A549 (cell line): ENCODE measurements around the gene RGS6. TPM values are rescaled to one million over a fixed set of nuclear protein-coding genes. Genes with fewer than 3 reads are reported as not detected.

Experiments
- ATAC-seq, 2 experiments: fragments of 200-7000 bp in 1 of 2; fragments of >200 bp in 1 of 2; cut with Nextera tagmentation in 1 of 2; cut with Tn5 transposase in 1 of 2; 3 replicates each; pipeline versions ENCODE4 v1.8.0 to v1.9.1; 2018 to 2020; ENCODE audit warnings: mild to moderate bottlenecking in 1 of 2, moderate library complexity in 1 of 2
- CTCF ChIA-PET: fragments of 300-600 bp; sonication (Branson Sonifier 250); formaldehyde crosslinking; extraction: SDS; loops from one replicate; lab custom pipeline; 2021; ENCODE audit warnings: antibody characterized with exemption, inconsistent platforms; lab: Yijun Ruan, JAX
- POLR2A ChIA-PET: fragments of 350-600 bp; formaldehyde crosslinking; extraction: SDS; loops from one replicate; lab custom pipeline; 2021; ENCODE audit warnings: antibody characterized with exemption, inconsistent platforms; lab: Yijun Ruan, JAX
- DNase-seq, 2 experiments: peaks; one replicate each; pipeline versions ENCODE4 v3.0.0 to v3.0.0-alpha.2; 2011 to 2016; ENCODE audit warnings: low read depth in 1 of 2, low spot score in 1 of 2
- FAIRE-seq: peaks from 2 replicates; lab custom pipeline; 2011; peaks lifted over from hg19 to GRCh38; lab: Jason Lieb, UNC
- H3K27ac ChIP-seq, 2 experiments: fragments of >200 bp; sonication (Bioruptor Twin); formaldehyde crosslinking; 3 replicates each; pipeline ENCODE4 v1.5.1; 2016 to 2017
- H3K4me1 ChIP-seq: fragments of >200 bp; sonication (Bioruptor Twin); formaldehyde crosslinking; 3 replicates; pipeline ENCODE4 v1.6.1; 2016
- H3K4me2 ChIP-seq: fragments of >200 bp; sonication (Bioruptor Twin); formaldehyde crosslinking; 3 replicates; pipeline ENCODE4 v1.6.1; 2016
- H3K4me3 ChIP-seq: fragments of >200 bp; sonication (Bioruptor Twin); formaldehyde crosslinking; 3 replicates; pipeline ENCODE4 v1.5.1; 2016
- H3K9me3 ChIP-seq: fragments of >200 bp; sonication (Bioruptor Twin); formaldehyde crosslinking; 3 replicates; pipeline ENCODE4 v1.6.1; 2016
- ATOH8 ChIP-seq: fragments of 250-450 bp; sonication (Bioruptor Pico); IDR thresholded peaks from 2 replicates; pipeline ENCODE4 v1.5.0; 2020; ENCODE audit warnings: low read depth, mild to moderate bottlenecking, moderate library complexity
- BHLHE40 ChIP-seq: IDR thresholded peaks from 2 replicates; pipeline ENCODE4 v1.6.1; 2012; ENCODE audit warnings: low read depth, low read length, inconsistent platforms
- CEBPB ChIP-seq, 2 experiments: fragments of >200 bp in 1 of 2; sonication (Bioruptor Twin) in 1 of 2; formaldehyde crosslinking in 1 of 2; IDR thresholded peaks; 2 replicates each; pipeline ENCODE4 v1.6.1; 2012 to 2016
- CTCF ChIP-seq: fragments of >200 bp; sonication (Bioruptor Twin); formaldehyde crosslinking; IDR thresholded peaks from 3 replicates; pipeline ENCODE4 v1.5.1; 2016
- GATA3 ChIP-seq: IDR thresholded peaks from 2 replicates; pipeline ENCODE4 v1.6.1; 2012; ENCODE audit warnings: borderline replicate concordance
- HDAC2 ChIP-seq: fragments of 200-600 bp; sonication (generic); IDR thresholded peaks from 2 replicates; pipeline ENCODE4 v1.6.1; 2016
- HMGXB4 ChIP-seq: fragments of 250-450 bp; sonication (Bioruptor Pico); IDR thresholded peaks from 2 replicates; pipeline ENCODE4 v1.5.0; 2021; ENCODE audit warnings: mild to moderate bottlenecking, moderate library complexity, borderline replicate concordance
- JUN ChIP-seq, 2 experiments: fragments of >200 bp; sonication (Bioruptor Twin); formaldehyde crosslinking; IDR thresholded peaks; 2 replicates in 1 of 2; 3 replicates in 1 of 2; pipeline ENCODE4 v1.6.1; 2016 to 2017
- MAFK ChIP-seq: fragments of 450-650 bp; IDR thresholded peaks from 2 replicates; pipeline ENCODE4 v1.6.1; 2014; ENCODE audit not compliant: partially characterized antibody
- MAZ ChIP-seq: fragments of 150-350 bp; IDR thresholded peaks from 2 replicates; pipeline ENCODE4 v1.6.1; 2014; ENCODE audit warnings: antibody characterized with exemption, low read depth, low read length, borderline replicate concordance
- MYC ChIP-seq: IDR thresholded peaks from 2 replicates; pipeline ENCODE4 v1.6.1; 2012; ENCODE audit warnings: mild to moderate bottlenecking, inconsistent platforms, low read length, improper control_type of control experiment, borderline replicate concordance
- NPAS2 ChIP-seq: fragments of 250-450 bp; sonication (Bioruptor Pico); IDR thresholded peaks from 2 replicates; pipeline ENCODE4 v1.8.0; 2022; ENCODE audit warnings: mild to moderate bottlenecking, moderate library complexity, borderline replicate concordance
- PHF8 ChIP-seq: fragments of 200-600 bp; sonication (generic); IDR thresholded peaks from 2 replicates; pipeline ENCODE4 v1.6.1; 2016; ENCODE audit warnings: low read depth, mild to moderate bottlenecking, antibody characterized with exemption, moderate library complexity, borderline replicate concordance
- POLR2AphosphoS2 ChIP-seq: conservative IDR thresholded peaks from 2 replicates; pipeline ENCODE4 v1.6.1; 2012; ENCODE audit warnings: low read length, improper control_type of control experiment, inconsistent platforms
- SREBF2 ChIP-seq: fragments of 450-650 bp; IDR thresholded peaks from 2 replicates; pipeline ENCODE4 v1.6.1; 2014; ENCODE audit warnings: mild to moderate bottlenecking, moderate library complexity
- TP53 ChIP-seq: fragments of 250-450 bp; sonication (Bioruptor Pico); IDR thresholded peaks from 2 replicates; pipeline ENCODE4 v1.5.0; 2021; ENCODE audit warnings: mild to moderate bottlenecking, moderate library complexity
- ZNF302 ChIP-seq: fragments of 250-450 bp; sonication (Bioruptor Pico); IDR thresholded peaks from 2 replicates; pipeline ENCODE4 v1.9.0; 2021; ENCODE audit warnings: inconsistent platforms, mild to moderate bottlenecking, moderate library complexity
- WGBS: methylation state at CpG from one replicate; pipeline ENCODE4 v1.1.6; 2017; ENCODE audit errors: missing lambda C conversion rate; 5-methylcytosine and 5-hydroxymethylcytosine counted together
- polyA plus RNA-seq, 4 experiments: library from polyadenylated mRNA; depleted of rRNA in 3 of 4; stranded (reverse); fragments of >200 nt; fragmentation: RNase III in 1 of 4; extraction: RNeasy Plus Mini Kit Qiagen cat#74134 plus additional on column Dnase treatment in 1 of 4; gene quantifications; 2 replicates in 3 of 4; 3 replicates in 1 of 4; pipeline ENCODE4 v1.2.3, GENCODE V29; 2011 to 2017

RGS6 gene
- polyA plus RNA-seq, 2 of the 4 experiments (the other 2 are of a cell fraction), result not detected

- peak overlapping the region; percentile 22; the same call in 1 of the 3 replicates for H3K4me2 ChIP-seq
- ATAC-seq (peak in 1 of 2 experiments; percentile 57; a peak in 2 of 6 replicates), DNase-seq (no peak), FAIRE-seq (no peak)
- 44% methylated on average over 8 of the region's 8 CpGs for WGBS
- no peak overlapping the region for H3K27ac ChIP-seq
- H3K4me1 ChIP-seq, result 0 out of 3 replicates have a peak, but pooled peaks cover 4% of the 10 kb centered on the region
- no peak for TF ChIP-seq MAFK
- TF ChIP-seq PHF8, result no peak
- POLR2A ChIA-PET, result no interaction called here
- CTCF ChIA-PET, result no interaction called here
- H3K9me3 ChIP-seq, result no peaks in the 10 kb centered on the region
- H3K4me3 ChIP-seq, result no peak overlapping the region
Measured at GRCh38 chr14:72595152-72595862, 663.1 kb downstream of the RGS6 start.

GRCh38 chr14:72597252-72598233 is 665.3 kb downstream of the RGS6 start:
- no peaks in the 10 kb centered on the region for H3K9me3 ChIP-seq
- H3K27ac ChIP-seq, result no peak overlapping the region
- DNase-seq, result no peak
- no peak for FAIRE-seq
- POLR2A ChIA-PET, result interaction anchor here (0.9 kb wide), 1 partner anchor 11 kb away, joined by 3 read pairs; no protein-coding TSS in a partner anchor
- H3K4me1 ChIP-seq, result 0 out of 3 replicates have a peak, but pooled peaks cover 4% of the 10 kb centered on the region
- H3K4me3 ChIP-seq, result no peak overlapping the region
- no peak for ATAC-seq
- H3K4me2 ChIP-seq, result no peak overlapping the region
- TF ChIP-seq CTCF, result no peak
- no peak for TF ChIP-seq CEBPB (IDR thresholded peaks at IDR 0.05)
- TF ChIP-seq NPAS2 (CRISPR knock-in tag), result no peak
- no peak for TF ChIP-seq MAZ
- no peak for TF ChIP-seq ZNF302 (CRISPR knock-in tag)
- no peak for TF ChIP-seq TP53 (CRISPR knock-in tag)
- TF ChIP-seq GATA3, result no peak
- TF ChIP-seq MYC, result no peak
- TF ChIP-seq ATOH8 (CRISPR knock-in tag), result no peak
- no peak for TF ChIP-seq HDAC2
- TF ChIP-seq, all 56 proteins: peak for 0
- CTCF ChIA-PET, result interaction anchor here (0.6 to 1.3 kb wide), 3 partner anchors 11 to 19 kb away, joined by 3 read pairs; no protein-coding TSS in a partner anchor
- 54% methylated on average over 16 of the region's 16 CpGs for WGBS

GRCh38 chr14:72598306-72598705 is 666.1 kb downstream of the RGS6 start:
- DNase-seq (no peak), ATAC-seq (no peak), FAIRE-seq (no peak)
- H3K4me1 ChIP-seq, result 0 out of 3 replicates have a peak, but pooled peaks cover 4% of the 10 kb centered on the region
- no peaks in the 10 kb centered on the region for H3K9me3 ChIP-seq
- no peak overlapping the region for H3K4me3 ChIP-seq
- no peak overlapping the region for H3K27ac ChIP-seq
- WGBS, result 86% methylated on average over 5 of the region's 5 CpGs
- TF ChIP-seq HMGXB4 (CRISPR knock-in tag) (no peak), SREBF2 (no peak), POLR2AphosphoS2 (no peak), BHLHE40 (no peak), ZNF302 (CRISPR knock-in tag) (no peak), JUN (IDR thresholded peaks at IDR 0.05) (no peak)
- no peak overlapping the region for H3K4me2 ChIP-seq
- POLR2A ChIA-PET, result interaction anchor here (0.9 kb wide), 1 partner anchor 10 kb away, joined by 3 read pairs; no protein-coding TSS in a partner anchor
- CTCF ChIA-PET, result interaction anchor here (0.9 to 1.3 kb wide), 2 partner anchors 12 to 20 kb away, joined by 3 read pairs; no protein-coding TSS in a partner anchor
